K562 (cell line): ENCODE data around the gene PRDM2. TPM values are rescaled to one million over a fixed set of nuclear protein-coding genes. Genes with fewer than 3 reads are reported as not detected.

ENCODE experiments used
- ATAC-seq: fragments of 200-7000 bp; cut with Tn5 transposase; 3 replicates; pipeline ENCODE4 v1.9.1; 2020; ENCODE audit warnings: moderate library complexity
- BruUV-seq: library from RNA; stranded (reverse); fragments of 400-500 nt; replicated peaks from 2 replicates; lab custom pipeline; 2021; lab: Mats Ljungman, UMichigan
- CTCF ChIA-PET: fragments of 300-600 bp; formaldehyde crosslinking; extraction: SDS; loops from one replicate; lab custom pipeline; 2021; ENCODE audit warnings: low intra/inter-chr PET ratio; lab: Yijun Ruan, JAX
- POLR2A ChIA-PET: fragments of 300-600, 350-650 bp; sonication (Branson Sonifier 250); formaldehyde crosslinking; extraction: SDS; loops from one replicate; lab custom pipeline; 2021; ENCODE audit warnings: antibody characterized with exemption, inconsistent platforms; lab: Yijun Ruan, JAX
- DNase-seq, 4 experiments: peaks; one replicate each; pipeline versions ENCODE4 v3.0.0 to v3.0.0-alpha.2; 2011 to 2018; ENCODE audit warnings: low spot score in 3 of 4, mixed read lengths in 3 of 4; ENCODE audit errors: extremely low read depth in 1 of 4
- FAIRE-seq: peaks from 2 replicates; lab custom pipeline; 2011; peaks lifted over from hg19 to GRCh38; lab: Jason Lieb, UNC
- H2AFZ ChIP-seq: 2 replicates; pipeline ENCODE4 v1.6.0; 2011; ENCODE audit warnings: low read depth, low read length, control low read depth, inconsistent platforms
- H3K27ac ChIP-seq: fragments of 200-600 bp; 3 replicates; pipeline ENCODE4 v1.8.0; 2011; ENCODE audit warnings: low read depth, mild to moderate bottlenecking, control low read depth, inconsistent platforms, low read length, moderate library complexity, mixed read lengths; ENCODE audit errors: extremely low read depth
- H3K27me3 ChIP-seq, 2 experiments: fragments of 300-600 bp in 1 of 2; 2 replicates in 1 of 2; 3 replicates in 1 of 2; pipeline versions ENCODE4 v1.6.0 to v1.8.0; 2011; ENCODE audit warnings: inconsistent platforms in 2 of 2, low read length in 2 of 2, mild to moderate bottlenecking in 1 of 2, mixed read lengths in 1 of 2, moderate library complexity in 1 of 2; ENCODE audit not compliant: control insufficient read depth in 2 of 2, insufficient read depth in 2 of 2
- H3K36me3 ChIP-seq: fragments of 300-600 bp; 3 replicates; pipeline ENCODE4 v1.8.0; 2011; ENCODE audit warnings: mild to moderate bottlenecking, low read length, inconsistent platforms; ENCODE audit not compliant: control insufficient read depth, insufficient read depth
- H3K4me1 ChIP-seq, 2 experiments: fragments of 200-600 bp in 1 of 2; replicated peaks in 1 of 2; 2 replicates in 1 of 2; 3 replicates in 1 of 2; pipeline versions ENCODE4 v1.5.1 to v1.8.0; 2011; ENCODE audit warnings: inconsistent platforms in 2 of 2, low read length in 2 of 2, mild to moderate bottlenecking in 1 of 2, mixed read lengths in 1 of 2, moderate library complexity in 1 of 2; ENCODE audit not compliant: control insufficient read depth in 2 of 2, insufficient read depth in 2 of 2
- H3K4me2 ChIP-seq: 2 replicates; pipeline ENCODE4 v1.6.1; 2011; ENCODE audit warnings: low read length, control low read depth, inconsistent platforms, mixed read lengths; ENCODE audit not compliant: insufficient read depth
- H3K4me3 ChIP-seq: fragments of 200-600 bp; sonication (generic), shearing (Covaris generic); 2 replicates; pipeline ENCODE4 v1.5.1; 2016; ENCODE audit warnings: control low read depth, inconsistent platforms
- H3K79me2 ChIP-seq: fragments of 200-600 bp; 3 replicates; pipeline ENCODE4 v1.8.0; 2011; ENCODE audit warnings: low read length, inconsistent platforms; ENCODE audit not compliant: control insufficient read depth, insufficient read depth
- H3K9ac ChIP-seq, 2 experiments: 2 replicates each; pipeline versions ENCODE4 v1.6.0 to v1.6.1; 2011; ENCODE audit warnings: low read depth in 2 of 2, low read length in 2 of 2, control low read depth in 1 of 2, inconsistent platforms in 1 of 2, mild to moderate bottlenecking in 1 of 2, mixed read lengths in 1 of 2; ENCODE audit not compliant: insufficient read depth in 1 of 2
- H3K9me1 ChIP-seq: one replicate; pipeline ENCODE4 v1.6.0; 2011; ENCODE audit warnings: inconsistent platforms, mild to moderate bottlenecking, low read length, moderate library complexity; ENCODE audit not compliant: control insufficient read depth, insufficient read depth
- H3K9me3 ChIP-seq: replicated peaks from 2 replicates; pipeline ENCODE4 v1.5.1; 2011; ENCODE audit warnings: low read depth, low read length, inconsistent platforms; ENCODE audit not compliant: control insufficient read depth, insufficient read depth
- H4K20me1 ChIP-seq: replicated peaks from 2 replicates; pipeline ENCODE4 v1.6.1; 2011; ENCODE audit warnings: low read length, inconsistent platforms, mixed read lengths; ENCODE audit not compliant: control insufficient read depth, insufficient read depth
- BRF1 ChIP-seq: IDR thresholded peaks from 3 replicates; pipeline ENCODE4 v1.6.1; 2011; ENCODE audit warnings: borderline replicate concordance, mild to moderate bottlenecking; ENCODE audit not compliant: insufficient read length; ENCODE audit errors: extremely low read depth
- ELK3 ChIP-seq: fragments of 450-650 bp; formaldehyde crosslinking; IDR thresholded peaks from 2 replicates; pipeline ENCODE4 v1.4.0; 2020; ENCODE audit warnings: mild to moderate bottlenecking
- HDAC8 ChIP-seq: fragments of 450-650 bp; IDR thresholded peaks from 2 replicates; pipeline ENCODE4 v1.6.1; 2016; ENCODE audit warnings: mild to moderate bottlenecking, missing genetic modification characterization, moderate library complexity, missing compliant biosample characterization
- NCOA1 ChIP-seq: fragments of 450-650 bp; IDR thresholded peaks from 2 replicates; pipeline ENCODE4 v1.6.1; 2016; ENCODE audit warnings: low read depth
- NUFIP1 ChIP-seq: fragments of 450-650 bp; IDR thresholded peaks from 2 replicates; pipeline ENCODE4 v1.6.1; 2018; ENCODE audit not compliant: partially characterized antibody
- OTX1 ChIP-seq: fragments of 450-650 bp; formaldehyde crosslinking; IDR thresholded peaks from 2 replicates; pipeline ENCODE4 v1.4.0; 2022; ENCODE audit warnings: mild to moderate bottlenecking
- RFX1 ChIP-seq: fragments of 450-650 bp; IDR thresholded peaks from 2 replicates; pipeline ENCODE4 v1.6.1; 2016; ENCODE audit warnings: mild to moderate bottlenecking, moderate library complexity
- SIX5 ChIP-seq, 2 experiments: IDR thresholded peaks; 2 replicates each; pipeline ENCODE4 v1.6.1; 2011; ENCODE audit warnings: low read length in 2 of 2, borderline replicate concordance in 1 of 2, low read depth in 1 of 2, mild to moderate bottlenecking in 1 of 2, moderate library complexity in 1 of 2; ENCODE audit not compliant: insufficient read depth in 1 of 2
- TEAD2 ChIP-seq: fragments of 450-650 bp; IDR thresholded peaks from 2 replicates; pipeline ENCODE4 v1.6.1; 2016; ENCODE audit warnings: missing genetic modification characterization, control low read depth, missing compliant biosample characterization
- ZFPM2 ChIP-seq: fragments of 250-450 bp; sonication (Bioruptor Pico); IDR thresholded peaks from 2 replicates; pipeline ENCODE4 v1.5.1; 2022; ENCODE audit warnings: mild to moderate bottlenecking
- ZNF431 ChIP-seq: sonication (generic); formaldehyde crosslinking; IDR thresholded peaks from 2 replicates; pipeline ENCODE4 v1.8.0; 2022; ENCODE audit warnings: mild to moderate bottlenecking, missing genetic modification reagents
- WGBS: fragments of 100-300 bp; shearing (Covaris generic); methylation state at CpG from one replicate; pipeline ENCODE4 v1.1.6; 2016; ENCODE audit warnings: low coverage, mixed read lengths; ENCODE audit not compliant: insufficient coverage; ENCODE audit errors: missing lambda C conversion rate; 5-methylcytosine and 5-hydroxymethylcytosine counted together
- in situ Hi-C: fragments of 300-500 bp; cut with MboI; formaldehyde crosslinking; loops from 4 replicates; pipeline ENCODE4 v1.15.0; 2018; ENCODE audit warnings: inconsistent platforms, mixed read lengths
- intact Hi-C: fragments of 100-400 bp; cut with micrococcal nuclease; formaldehyde crosslinking; loops from 2 replicates; pipeline ENCODE4 v1.14.2; 2022
- polyA plus RNA-seq, 8 experiments: library from polyadenylated mRNA; depleted of rRNA in 4 of 8; stranded (reverse) in 5 of 8; unstranded in 3 of 8; fragments of >200 nt; fragmentation: Nextera tagmentation in 2 of 8; fragmentation: Illumina TruSeq in 1 of 8; extraction: Ambion mirVana in 2 of 8; extraction: Trizol in 1 of 8; gene quantifications; 2 replicates each; pipeline versions ENCODE4 v1.2.1 to v1.2.3, GENCODE V29; 2011 to 2014; ENCODE audit warnings: inconsistent platforms in 1 of 8, missing spikeins in 1 of 8
- total RNA-seq, 7 experiments: library from RNA; depleted of rRNA in 6 of 7; stranded (reverse); fragments of >200 nt in 6 of 7; fragmentation: Illumina TruSeq in 2 of 7; extraction: Trizol in 2 of 7; gene quantifications; 2 replicates each; pipeline versions ENCODE4 v1.2.1 to v1.2.3, GENCODE V29; 2011 to 2021; ENCODE audit warnings: low replicate concordance in 1 of 7
- TF ChIP-seq, protein P1 (sequence below): fragments of 450-650 bp; IDR thresholded peaks from 2 replicates; pipeline ENCODE4 v1.6.1; 2016; ENCODE audit warnings: mild to moderate bottlenecking, moderate library complexity

PRDM2 gene
- total and polyA plus RNA-seq, 9 of the 15 experiments (the other 6 are each of a cell fraction or from before 2014, with no cell fraction given) = 5.4 to 27.6 (median 12.5) TPM

DNA sequence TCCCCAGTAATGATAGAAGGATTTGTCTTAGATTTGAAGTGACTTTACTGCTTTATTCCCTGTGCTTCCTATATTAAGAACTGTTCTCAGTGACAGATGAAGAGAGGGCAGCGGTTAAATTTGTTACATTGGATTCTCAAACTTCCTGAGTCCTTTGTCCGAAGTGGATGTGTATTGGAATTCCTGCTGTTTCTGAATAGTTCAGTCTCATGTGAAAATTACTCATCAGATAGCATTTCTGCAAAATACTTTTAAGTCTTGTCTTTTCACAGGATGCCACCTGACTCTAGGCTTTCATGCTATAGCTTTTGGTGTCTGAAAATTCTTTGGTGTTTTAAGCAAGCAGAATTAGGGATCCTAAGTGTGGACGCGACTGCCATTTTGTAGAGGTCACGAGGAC lies 83.6 kb downstream of the PRDM2 start:
- H3K27ac ChIP-seq = no peak overlapping the region
- intact Hi-C loops = no loop called here
- H3K4me1 ChIP-seq = no peaks in the 10 kb centered on the region
- H3K79me2 ChIP-seq = peaks cover 8% of the 10 kb centered on the region; the same call in 1 of the 3 replicates
- no peak overlapping the region for H3K4me2 ChIP-seq
- in situ Hi-C loops = no loop called here
- no peak overlapping the region for H3K4me3 ChIP-seq
- H3K9me3 ChIP-seq = no peaks in the 10 kb centered on the region
- H4K20me1 ChIP-seq = peaks cover 5% of the 10 kb centered on the region; the same call in 1 of the 2 replicates
- DNase-seq (no peak), ATAC-seq (no peak), FAIRE-seq (no peak)
- no TSS peak for BruUV-seq
- no peaks in the 10 kb centered on the region for H3K27me3 ChIP-seq
- H3K9me1 ChIP-seq = peaks cover 5% of the 10 kb centered on the region
- ChIA-PET POLR2A (interaction anchor here (1.2 to 2.5 kb wide), 2 partner anchors 10 to 34 kb away, joined by 5 to 8 read pairs; no protein-coding TSS in a partner anchor), CTCF (no interaction called here)
- 92% methylated on average over 5 of the region's 5 CpGs for WGBS
- H3K36me3 ChIP-seq = peaks cover 81% of the 10 kb centered on the region
- no peak overlapping the region for H3K9ac ChIP-seq
- no peak overlapping the region for H2AFZ ChIP-seq
- TF ChIP-seq RFX1 (no peak), NUFIP1 (no peak), ZNF431 (CRISPR knock-in tag) (no peak), ZFPM2 (no peak), BRF1 (no peak), TEAD2 (tag) (no peak), SIX5 (IDR thresholded peaks at IDR 0.05; ENCODE audit: borderline replicate concordance in 1 of 2, insufficient read depth in 1 of 2, low read depth in 1 of 2, low read length in 2 of 2) (no peak), NCOA1 (no peak), OTX1 (CRISPR knock-in tag) (no peak), ELK3 (no peak), HDAC8 (no peak)
- TF ChIP-seq, protein P1, sequence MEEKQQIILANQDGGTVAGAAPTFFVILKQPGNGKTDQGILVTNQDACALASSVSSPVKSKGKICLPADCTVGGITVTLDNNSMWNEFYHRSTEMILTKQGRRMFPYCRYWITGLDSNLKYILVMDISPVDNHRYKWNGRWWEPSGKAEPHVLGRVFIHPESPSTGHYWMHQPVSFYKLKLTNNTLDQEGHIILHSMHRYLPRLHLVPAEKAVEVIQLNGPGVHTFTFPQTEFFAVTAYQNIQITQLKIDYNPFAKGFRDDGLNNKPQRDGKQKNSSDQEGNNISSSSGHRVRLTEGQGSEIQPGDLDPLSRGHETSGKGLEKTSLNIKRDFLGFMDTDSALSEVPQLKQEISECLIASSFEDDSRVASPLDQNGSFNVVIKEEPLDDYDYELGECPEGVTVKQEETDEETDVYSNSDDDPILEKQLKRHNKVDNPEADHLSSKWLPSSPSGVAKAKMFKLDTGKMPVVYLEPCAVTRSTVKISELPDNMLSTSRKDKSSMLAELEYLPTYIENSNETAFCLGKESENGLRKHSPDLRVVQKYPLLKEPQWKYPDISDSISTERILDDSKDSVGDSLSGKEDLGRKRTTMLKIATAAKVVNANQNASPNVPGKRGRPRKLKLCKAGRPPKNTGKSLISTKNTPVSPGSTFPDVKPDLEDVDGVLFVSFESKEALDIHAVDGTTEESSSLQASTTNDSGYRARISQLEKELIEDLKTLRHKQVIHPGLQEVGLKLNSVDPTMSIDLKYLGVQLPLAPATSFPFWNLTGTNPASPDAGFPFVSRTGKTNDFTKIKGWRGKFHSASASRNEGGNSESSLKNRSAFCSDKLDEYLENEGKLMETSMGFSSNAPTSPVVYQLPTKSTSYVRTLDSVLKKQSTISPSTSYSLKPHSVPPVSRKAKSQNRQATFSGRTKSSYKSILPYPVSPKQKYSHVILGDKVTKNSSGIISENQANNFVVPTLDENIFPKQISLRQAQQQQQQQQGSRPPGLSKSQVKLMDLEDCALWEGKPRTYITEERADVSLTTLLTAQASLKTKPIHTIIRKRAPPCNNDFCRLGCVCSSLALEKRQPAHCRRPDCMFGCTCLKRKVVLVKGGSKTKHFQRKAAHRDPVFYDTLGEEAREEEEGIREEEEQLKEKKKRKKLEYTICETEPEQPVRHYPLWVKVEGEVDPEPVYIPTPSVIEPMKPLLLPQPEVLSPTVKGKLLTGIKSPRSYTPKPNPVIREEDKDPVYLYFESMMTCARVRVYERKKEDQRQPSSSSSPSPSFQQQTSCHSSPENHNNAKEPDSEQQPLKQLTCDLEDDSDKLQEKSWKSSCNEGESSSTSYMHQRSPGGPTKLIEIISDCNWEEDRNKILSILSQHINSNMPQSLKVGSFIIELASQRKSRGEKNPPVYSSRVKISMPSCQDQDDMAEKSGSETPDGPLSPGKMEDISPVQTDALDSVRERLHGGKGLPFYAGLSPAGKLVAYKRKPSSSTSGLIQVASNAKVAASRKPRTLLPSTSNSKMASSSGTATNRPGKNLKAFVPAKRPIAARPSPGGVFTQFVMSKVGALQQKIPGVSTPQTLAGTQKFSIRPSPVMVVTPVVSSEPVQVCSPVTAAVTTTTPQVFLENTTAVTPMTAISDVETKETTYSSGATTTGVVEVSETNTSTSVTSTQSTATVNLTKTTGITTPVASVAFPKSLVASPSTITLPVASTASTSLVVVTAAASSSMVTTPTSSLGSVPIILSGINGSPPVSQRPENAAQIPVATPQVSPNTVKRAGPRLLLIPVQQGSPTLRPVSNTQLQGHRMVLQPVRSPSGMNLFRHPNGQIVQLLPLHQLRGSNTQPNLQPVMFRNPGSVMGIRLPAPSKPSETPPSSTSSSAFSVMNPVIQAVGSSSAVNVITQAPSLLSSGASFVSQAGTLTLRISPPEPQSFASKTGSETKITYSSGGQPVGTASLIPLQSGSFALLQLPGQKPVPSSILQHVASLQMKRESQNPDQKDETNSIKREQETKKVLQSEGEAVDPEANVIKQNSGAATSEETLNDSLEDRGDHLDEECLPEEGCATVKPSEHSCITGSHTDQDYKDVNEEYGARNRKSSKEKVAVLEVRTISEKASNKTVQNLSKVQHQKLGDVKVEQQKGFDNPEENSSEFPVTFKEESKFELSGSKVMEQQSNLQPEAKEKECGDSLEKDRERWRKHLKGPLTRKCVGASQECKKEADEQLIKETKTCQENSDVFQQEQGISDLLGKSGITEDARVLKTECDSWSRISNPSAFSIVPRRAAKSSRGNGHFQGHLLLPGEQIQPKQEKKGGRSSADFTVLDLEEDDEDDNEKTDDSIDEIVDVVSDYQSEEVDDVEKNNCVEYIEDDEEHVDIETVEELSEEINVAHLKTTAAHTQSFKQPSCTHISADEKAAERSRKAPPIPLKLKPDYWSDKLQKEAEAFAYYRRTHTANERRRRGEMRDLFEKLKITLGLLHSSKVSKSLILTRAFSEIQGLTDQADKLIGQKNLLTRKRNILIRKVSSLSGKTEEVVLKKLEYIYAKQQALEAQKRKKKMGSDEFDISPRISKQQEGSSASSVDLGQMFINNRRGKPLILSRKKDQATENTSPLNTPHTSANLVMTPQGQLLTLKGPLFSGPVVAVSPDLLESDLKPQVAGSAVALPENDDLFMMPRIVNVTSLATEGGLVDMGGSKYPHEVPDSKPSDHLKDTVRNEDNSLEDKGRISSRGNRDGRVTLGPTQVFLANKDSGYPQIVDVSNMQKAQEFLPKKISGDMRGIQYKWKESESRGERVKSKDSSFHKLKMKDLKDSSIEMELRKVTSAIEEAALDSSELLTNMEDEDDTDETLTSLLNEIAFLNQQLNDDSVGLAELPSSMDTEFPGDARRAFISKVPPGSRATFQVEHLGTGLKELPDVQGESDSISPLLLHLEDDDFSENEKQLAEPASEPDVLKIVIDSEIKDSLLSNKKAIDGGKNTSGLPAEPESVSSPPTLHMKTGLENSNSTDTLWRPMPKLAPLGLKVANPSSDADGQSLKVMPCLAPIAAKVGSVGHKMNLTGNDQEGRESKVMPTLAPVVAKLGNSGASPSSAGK = no peak
